Measurements from ENCODE around the gene FHL5. TPM values are rescaled to one million over a fixed set of nuclear protein-coding genes. Genes with fewer than 3 reads are reported as not detected.
"Not testable (repeated sequence)": the region's sequence is repeated elsewhere in the genome, so short reads cannot be mapped to it uniquely, and the experiment has no call there.

Gene FHL5
- polyA plus RNA-seq (2014; cell fraction: cytosol; rRNA removed) = not detected in 2 replicates
- not detected in 2 replicates for polyA plus RNA-seq (2014; cell fraction: nucleus; rRNA removed)

- no peak for DNase-seq (ENCODE audit: low spot score)
Observed at GRCh38 chr6:96562886-96563285, at the start of gene FHL5. FHL5 (plus strand) TSS chr6:96563128; CDS start chr6:96603614, 40,486 bp downstream.

- peak; percentile 7 for DNase-seq (ENCODE audit: low spot score)
Observed at GRCh38 chr6:96520171-96521115, 42.5 kb upstream of the FHL5 start.

- no peak for DNase-seq (ENCODE audit: low spot score)
Observed at GRCh38 chr6:96521306-96521643, 41.7 kb upstream of the FHL5 start.

- DNase-seq (ENCODE audit: low spot score) = peak; percentile 94
Observed at GRCh38 chr6:96521644-96522464, 41.1 kb upstream of the FHL5 start, which contains the start of gene UFL1. UFL1 (plus strand) TSS chr6:96521806; CDS start chr6:96521874, 68 bp downstream.

GRCh38 chr6:96522465-96523009 is 40.4 kb upstream of the FHL5 start:
- DNase-seq (ENCODE audit: low spot score) = peak; percentile 21

GRCh38 chr6:96528193-96528592 is 34.7 kb upstream of the FHL5 start:
- DNase-seq (ENCODE audit: low spot score) = no peak

- DNase-seq (ENCODE audit: low spot score) = no peak
Observed at GRCh38 chr6:96532399-96532798, 30.5 kb upstream of the FHL5 start.

- DNase-seq (ENCODE audit: low spot score) = no peak
Observed at GRCh38 chr6:96537726-96538125, 25.2 kb upstream of the FHL5 start.

- DNase-seq (ENCODE audit: low spot score) = no peak
Observed at GRCh38 chr6:96542702-96543101, 20.2 kb upstream of the FHL5 start.

- DNase-seq (ENCODE audit: low spot score) = no peak
Observed at GRCh38 chr6:96545882-96546281, 17.0 kb upstream of the FHL5 start.

- no peak for DNase-seq (ENCODE audit: low spot score)
Observed at GRCh38 chr6:96547654-96548053, 15.3 kb upstream of the FHL5 start.

GRCh38 chr6:96554558-96554957 is 8.4 kb upstream of the FHL5 start:
- DNase-seq (ENCODE audit: low spot score) = no peak

- not testable (repeated sequence) for DNase-seq (ENCODE audit: low spot score)
Observed at GRCh38 chr6:96559740-96560139, 3.2 kb upstream of the FHL5 start.

GRCh38 chr6:96563853-96564252 is 925 bp downstream of the FHL5 start:
- DNase-seq (ENCODE audit: low spot score) = no peak

- no peak for DNase-seq (ENCODE audit: low spot score)
Observed at GRCh38 chr6:96570053-96570452, 7.1 kb downstream of the FHL5 start.

- no peak for DNase-seq (ENCODE audit: low spot score)
Observed at GRCh38 chr6:96571551-96571950, 8.6 kb downstream of the FHL5 start.

- DNase-seq (ENCODE audit: low spot score) = no peak
Observed at GRCh38 chr6:96575359-96575758, 12.4 kb downstream of the FHL5 start.

- no peak for DNase-seq (ENCODE audit: low spot score)
Observed at GRCh38 chr6:96576221-96576620, 13.3 kb downstream of the FHL5 start.

GRCh38 chr6:96582021-96582420 is 19.1 kb downstream of the FHL5 start:
- no peak for DNase-seq (ENCODE audit: low spot score)

GRCh38 chr6:96582436-96582835 is 19.5 kb downstream of the FHL5 start:
- DNase-seq (ENCODE audit: low spot score) = no peak

- no peak for DNase-seq (ENCODE audit: low spot score)
Observed at GRCh38 chr6:96604420-96604819, 41.5 kb downstream of the FHL5 start.

GRCh38 chr6:96608074-96608473 is 45.1 kb downstream of the FHL5 start:
- no peak for DNase-seq (ENCODE audit: low spot score)
